Thymus (tissue), 11 donors: ENCODE data around the gene SP7. TPM values are rescaled to one million over a fixed set of nuclear protein-coding genes. Genes with fewer than 3 reads are reported as not detected.
"Not testable (repeated sequence)": the region's sequence is repeated elsewhere in the genome, so short reads cannot be mapped to it uniquely, and the experiment has no call there.

ENCODE experiments used
- DNase-seq, 9 donors: peaks; one replicate each; pipeline ENCODE4 v3.0.0-alpha.2; 2013; ENCODE audit warnings: low spot score in 9 of 9, low read depth in 6 of 9, missing footprints in 1 of 9
- H3K27ac ChIP-seq, 2 donors: one replicate each; pipeline ENCODE4 v1.5.1; 2013; ENCODE audit warnings: control low read depth in 1 of 2, low read depth in 1 of 2, low read length in 1 of 2, mild to moderate bottlenecking in 1 of 2, moderate library complexity in 1 of 2
- H3K27me3 ChIP-seq, 2 donors: one replicate each; pipeline ENCODE4 v1.5.1; 2013; ENCODE audit warnings: low read length in 1 of 2; ENCODE audit not compliant: control insufficient read depth in 2 of 2, insufficient read depth in 1 of 2
- H3K36me3 ChIP-seq, 2 donors: one replicate each; pipeline ENCODE4 v1.5.1; 2013; ENCODE audit warnings: low read length in 1 of 2, mild to moderate bottlenecking in 1 of 2, moderate library complexity in 1 of 2; ENCODE audit not compliant: control insufficient read depth in 2 of 2, insufficient read depth in 2 of 2
- H3K4me1 ChIP-seq, 2 donors: one replicate each; pipeline ENCODE4 v1.5.1; 2013; ENCODE audit warnings: low read length in 2 of 2; ENCODE audit not compliant: control insufficient read depth in 2 of 2, insufficient read depth in 2 of 2
- H3K4me3 ChIP-seq, 2 donors: one replicate each; pipeline ENCODE4 v1.5.1; 2013; ENCODE audit warnings: low read length in 2 of 2, control low read depth in 1 of 2, mild to moderate bottlenecking in 1 of 2
- H3K9me3 ChIP-seq, 2 donors: one replicate each; pipeline ENCODE4 v1.5.1; 2013; ENCODE audit warnings: low read length in 1 of 2, mild to moderate bottlenecking in 1 of 2; ENCODE audit not compliant: control insufficient read depth in 2 of 2, insufficient read depth in 1 of 2
- WGBS: extraction: QIAGEN DNeasy Blood & Tissue Kit; methylation state at CpG from one replicate; pipeline ENCODE4 v1.1.7; 2013; 5-methylcytosine and 5-hydroxymethylcytosine counted together
- polyA plus RNA-seq: library from polyadenylated mRNA; stranded (reverse); fragments of 200-250 nt; gene quantifications from one replicate; pipeline ENCODE4 v1.2.3, GENCODE V29; 2013
- total RNA-seq: library from RNA; stranded (reverse); fragments of 120-200 nt; gene quantifications from one replicate; pipeline ENCODE4 v1.2.4, GENCODE V29; 2013
- donor health status: healthy.

Gene SP7
- total and polyA plus RNA-seq, 2 donors = 0.02 TPM; not detected in 1

DNA sequence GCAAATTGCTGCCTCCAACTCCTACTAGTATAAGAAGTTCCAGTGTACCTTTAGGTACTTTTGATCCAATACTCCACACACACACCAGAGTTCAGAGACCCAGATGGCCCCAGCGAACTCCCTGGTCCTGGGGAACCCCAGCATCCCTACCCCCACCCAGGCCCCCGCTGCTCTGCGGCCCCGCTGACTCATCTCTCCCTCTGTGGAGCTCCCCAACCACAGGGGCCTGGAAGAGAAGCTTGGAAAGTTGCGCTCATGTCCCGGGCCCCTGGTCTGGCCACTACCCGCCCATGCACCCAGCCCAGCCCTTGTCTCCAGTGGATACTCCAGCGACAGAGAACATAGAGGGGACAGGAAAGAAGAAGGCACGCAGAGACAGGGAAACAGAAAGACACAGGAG is 4.2 kb upstream of the SP7 start:
- Histone ChIP-seq H3K4me1 (peaks cover 21 to 38% of the 10 kb centered on the region in 2 donors), H3K9me3 (no peaks in the 10 kb centered on the region), H3K36me3 (no peaks in the 10 kb centered on the region), H3K27me3 (peaks cover 2 to 55% of the 10 kb centered on the region in 2 donors), H3K4me3 (no peak overlapping the region), H3K27ac (no peak overlapping the region)
- DNase-seq = no peak
- 93% methylated on average over 9 of the region's 9 CpGs for WGBS

DNA sequence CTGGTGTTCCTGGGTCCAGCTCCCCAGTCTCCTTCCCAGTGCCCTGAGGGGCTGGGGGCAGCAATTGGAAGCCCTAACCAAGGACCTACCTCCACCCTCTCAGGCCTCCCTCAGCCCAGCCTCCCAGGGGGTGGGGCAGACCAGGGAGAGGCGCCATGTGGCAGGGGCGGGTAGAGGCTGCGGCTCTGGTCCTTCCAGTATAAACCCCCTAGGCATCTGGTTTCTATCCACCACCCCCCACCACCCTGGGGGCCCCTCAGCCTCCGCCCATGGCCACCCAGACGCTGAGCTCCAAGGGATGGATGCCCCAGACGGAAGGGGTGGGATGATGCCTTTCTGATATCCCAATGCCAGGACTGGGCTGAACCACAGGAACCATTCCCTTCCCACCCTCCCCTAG is 2.8 kb upstream of the SP7 start:
- Histone ChIP-seq H3K27ac (no peak overlapping the region), H3K27me3 (peaks cover 2 to 56% of the 10 kb centered on the region in 2 donors), H3K36me3 (no peaks in the 10 kb centered on the region), H3K4me3 (no peak overlapping the region), H3K9me3 (no peaks in the 10 kb centered on the region), H3K4me1 (peaks cover 16 to 27% of the 10 kb centered on the region in 2 donors)
- whole genome bisulfite sequencing = 87% methylated on average over 6 of the region's 6 CpGs
- no peak for DNase-seq

DNA sequence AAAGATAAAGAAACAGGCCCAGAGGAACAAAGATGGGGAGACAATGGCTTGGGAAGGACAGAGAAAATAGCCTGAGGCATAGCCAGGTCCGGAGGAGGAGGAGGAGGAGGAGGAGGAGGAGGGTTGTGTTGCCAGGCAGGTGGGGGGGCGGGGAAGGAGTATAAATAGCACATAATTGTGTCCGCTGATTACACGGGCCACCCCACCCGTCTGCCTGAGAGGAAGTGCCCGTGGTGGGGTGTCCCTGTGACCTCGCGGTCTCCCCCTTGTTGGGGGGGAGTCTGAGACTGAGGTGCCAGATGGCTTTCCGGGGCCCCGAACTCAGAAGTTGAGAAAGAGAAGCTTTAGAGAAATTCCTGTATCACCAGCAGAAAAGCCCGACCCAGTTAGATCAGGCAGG is 1.9 kb upstream of the SP7 start:
- Histone ChIP-seq H3K36me3 (no peaks in the 10 kb centered on the region), H3K27ac (no peak overlapping the region), H3K27me3 (peaks cover 2 to 65% of the 10 kb centered on the region in 2 donors), H3K4me1 (peaks cover 16 to 27% of the 10 kb centered on the region in 2 donors), H3K9me3 (no peaks in the 10 kb centered on the region), H3K4me3 (no peak overlapping the region)
- peak in 1 of 9 donors; percentile 53 for DNase-seq
- 11% methylated on average over 11 of the region's 11 CpGs for WGBS

DNA sequence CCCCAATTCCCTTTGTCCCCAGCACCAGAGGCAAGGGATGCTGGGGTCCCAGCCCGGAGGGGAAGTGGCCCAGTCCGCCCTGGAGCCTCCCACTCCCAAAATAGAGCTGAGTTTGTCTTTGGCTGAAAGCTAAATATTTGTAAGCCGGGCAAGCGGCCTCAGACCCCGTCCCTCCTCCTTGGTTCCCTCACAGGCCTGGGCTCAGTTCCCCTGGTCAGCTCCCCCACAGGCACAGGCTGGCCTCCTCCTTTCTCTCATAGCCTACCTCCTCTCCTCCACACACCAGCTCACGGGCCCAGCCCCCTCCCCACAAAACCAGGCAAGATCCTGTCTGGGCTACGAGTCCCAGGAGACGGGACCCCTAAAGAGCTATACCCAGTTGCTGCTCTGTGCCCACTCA is 1.3 kb downstream of the SP7 start:
- 95% methylated on average over 8 of the region's 8 CpGs for WGBS
- no peak for DNase-seq
- Histone ChIP-seq H3K9me3 (no peaks in the 10 kb centered on the region), H3K36me3 (no peaks in the 10 kb centered on the region), H3K4me1 (peaks cover 16 to 27% of the 10 kb centered on the region in 2 donors), H3K4me3 (no peak overlapping the region), H3K27me3 (peaks cover 2 to 79% of the 10 kb centered on the region in 2 donors), H3K27ac (no peak overlapping the region)

DNA sequence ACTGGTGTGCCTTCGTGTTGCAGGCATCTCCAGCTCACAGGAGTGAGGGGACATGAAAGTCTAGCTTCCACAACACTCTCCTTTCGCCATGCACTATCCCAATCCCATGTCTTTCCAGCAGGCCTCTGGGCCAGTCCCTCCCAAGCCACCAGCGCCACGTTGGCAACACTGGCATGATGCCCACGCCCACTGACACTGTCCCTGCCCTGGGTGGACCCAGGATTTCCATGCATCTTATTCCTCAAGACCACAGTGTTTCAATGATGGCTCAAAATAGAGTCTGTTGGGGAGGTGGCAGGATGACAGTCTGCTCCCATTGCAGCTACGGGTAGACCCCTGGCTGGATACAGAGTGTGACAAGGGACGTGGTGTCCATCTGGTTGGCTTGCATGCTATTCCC is 2.3 kb downstream of the SP7 start:
- 82% methylated on average over 7 of the region's 7 CpGs for WGBS
- no peak for DNase-seq
- peaks cover 2 to 76% of the 10 kb centered on the region in 2 donors for H3K27me3 ChIP-seq

DNA sequence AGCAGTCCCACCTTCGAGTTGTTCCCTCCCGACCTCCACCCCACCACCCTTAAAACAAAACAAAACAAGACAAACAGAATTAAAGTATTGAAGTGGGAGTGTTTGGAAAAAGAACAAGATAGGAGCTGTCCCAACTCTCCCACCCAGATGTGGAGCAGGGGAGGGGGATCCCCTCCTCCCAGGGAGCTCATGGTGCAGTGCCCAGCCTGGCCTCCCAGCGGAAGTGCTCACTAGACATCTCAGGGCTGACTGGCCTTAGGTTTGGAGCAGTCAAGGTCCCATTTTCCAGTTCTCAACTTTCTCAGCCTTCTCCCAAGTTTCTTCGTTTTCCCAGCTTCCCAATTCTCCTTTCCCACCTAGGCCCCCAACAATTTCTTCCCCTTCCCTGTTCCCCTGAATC is 2.9 kb downstream of the SP7 start:
- WGBS = 94% methylated on average over 4 of the region's 4 CpGs
- Histone ChIP-seq H3K4me1 (peaks cover 10 to 20% of the 10 kb centered on the region in 2 donors), H3K27ac (no peak overlapping the region), H3K4me3 (no peak overlapping the region), H3K9me3 (no peaks in the 10 kb centered on the region), H3K36me3 (no peaks in the 10 kb centered on the region), H3K27me3 (peaks cover 2 to 76% of the 10 kb centered on the region in 2 donors)
- DNase-seq = no peak

More for the DNA sequence above, 2.3 kb downstream of the SP7 start:
- Histone ChIP-seq H3K4me3 (no peak overlapping the region), H3K27ac (no peak overlapping the region), H3K4me1 (peaks cover 16 to 26% of the 10 kb centered on the region in 2 donors), H3K9me3 (no peaks in the 10 kb centered on the region), H3K36me3 (no peaks in the 10 kb centered on the region)

DNA sequence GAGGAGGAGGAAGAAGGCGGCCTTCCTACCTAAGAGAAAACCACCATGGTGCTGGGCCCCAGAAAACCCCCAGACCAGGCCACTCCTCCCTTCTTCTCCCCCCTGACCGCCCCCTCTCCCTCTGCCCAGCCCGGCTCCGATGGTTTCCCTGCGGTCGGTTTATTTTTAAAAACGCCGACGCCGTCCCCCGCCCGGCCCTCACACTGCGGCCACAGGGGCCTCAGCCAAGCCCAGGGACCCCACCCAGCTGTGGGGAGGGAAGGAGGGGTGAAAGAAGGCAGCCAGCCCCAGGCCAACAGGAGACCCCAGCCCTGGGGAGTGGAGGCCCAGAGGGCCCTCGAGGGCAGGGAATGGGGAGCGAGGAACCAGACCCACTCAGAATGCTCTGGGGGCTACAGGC is 3.4 kb downstream of the SP7 start:
- DNase-seq = no peak
- Histone ChIP-seq H3K27ac (no peak overlapping the region), H3K4me1 (peaks cover 5 to 19% of the 10 kb centered on the region in 2 donors), H3K27me3 (peaks cover 2 to 77% of the 10 kb centered on the region in 2 donors), H3K36me3 (no peaks in the 10 kb centered on the region), H3K9me3 (no peaks in the 10 kb centered on the region), H3K4me3 (no peak overlapping the region)
- 78% methylated on average over 15 of the region's 15 CpGs for WGBS

DNA sequence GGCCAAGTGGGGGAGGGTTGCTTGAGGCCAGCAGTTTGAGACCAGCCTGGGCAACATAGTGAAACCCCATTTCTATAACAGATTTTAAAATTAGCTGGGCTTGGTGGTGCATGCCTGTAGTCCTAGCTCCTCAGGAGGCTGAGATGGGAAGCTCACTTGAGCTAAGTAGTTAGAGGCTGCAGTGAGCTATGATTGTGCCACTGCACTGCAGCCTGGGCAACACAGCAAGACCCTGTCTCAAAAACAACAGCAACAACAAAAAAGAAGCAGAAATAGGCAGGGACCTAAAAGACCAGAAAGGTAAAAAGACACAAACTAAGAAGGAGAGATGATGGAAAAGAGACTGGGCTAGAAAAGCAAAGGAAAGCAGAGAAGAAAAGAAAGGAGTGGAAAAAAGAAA is 3.8 kb downstream of the SP7 start:
- peaks cover 3 to 15% of the 10 kb centered on the region in 2 donors for H3K4me1 ChIP-seq
- H3K9me3 ChIP-seq, H3K36me3 ChIP-seq, H3K27ac ChIP-seq, H3K4me3 ChIP-seq, DNase-seq: not testable (repeated sequence)
- H3K27me3 ChIP-seq = peaks cover 2 to 77% of the 10 kb centered on the region in 2 donors

DNA sequence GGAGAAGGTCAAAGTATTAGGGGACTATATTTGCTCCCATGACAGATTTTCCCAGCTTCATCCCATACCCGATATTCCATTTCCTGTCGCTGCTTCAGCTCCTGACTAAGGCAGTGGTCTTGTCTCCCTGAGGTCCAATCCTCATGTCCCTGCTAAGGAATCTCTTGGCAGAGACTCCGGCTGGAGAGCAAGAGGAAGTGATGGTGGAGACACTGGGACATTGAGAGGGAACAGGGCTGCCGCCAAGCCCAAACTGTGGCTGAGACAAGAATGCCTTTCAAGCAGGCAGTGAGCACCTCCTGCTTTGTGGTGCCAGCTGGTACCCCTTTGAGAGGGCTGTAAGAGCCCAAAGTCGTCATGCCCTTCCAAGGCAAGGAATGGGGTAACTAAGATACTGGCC is 5.5 kb downstream of the SP7 start:
- no peak for DNase-seq
- no peak overlapping the region for H3K4me3 ChIP-seq
- H3K27me3 ChIP-seq = peaks cover 2 to 77% of the 10 kb centered on the region in 2 donors
- no peaks in the 10 kb centered on the region for H3K9me3 ChIP-seq
- no peak overlapping the region for H3K27ac ChIP-seq
- no peaks in the 10 kb centered on the region for H3K36me3 ChIP-seq
- peaks cover 2 to 11% of the 10 kb centered on the region in 2 donors for H3K4me1 ChIP-seq
- WGBS = 91% methylated on average over 5 of the region's 5 CpGs

DNA sequence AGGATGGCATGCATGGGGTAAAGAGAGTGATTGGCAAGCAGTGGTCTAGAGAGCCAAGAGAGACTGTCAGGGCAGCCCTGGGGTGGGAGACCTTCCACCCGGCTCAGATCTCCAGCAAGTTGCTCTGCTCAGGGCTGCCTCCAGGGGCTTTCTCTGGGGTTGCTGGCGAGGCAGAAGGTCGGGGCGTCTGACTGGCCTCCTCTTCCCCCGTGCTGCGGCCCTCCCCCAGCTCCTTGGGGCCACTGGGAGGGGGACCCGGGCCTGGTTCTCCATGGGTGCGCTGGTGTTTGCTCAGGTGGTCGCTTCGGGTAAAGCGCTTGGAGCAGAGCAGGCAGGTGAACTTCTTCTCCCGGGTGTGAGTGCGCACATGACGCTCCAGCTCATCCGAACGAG is 8.1 kb downstream of the SP7 start:
- peaks cover 2 to 68% of the 10 kb centered on the region in 2 donors for H3K27me3 ChIP-seq
- WGBS = 73% methylated on average over 16 of the region's 16 CpGs
- peaks cover 9 to 34% of the 10 kb centered on the region in 2 donors for H3K4me1 ChIP-seq
- H3K27ac ChIP-seq = no peak overlapping the region
- H3K9me3 ChIP-seq = no peaks in the 10 kb centered on the region
- H3K36me3 ChIP-seq = no peaks in the 10 kb centered on the region
- no peak overlapping the region for H3K4me3 ChIP-seq
- DNase-seq = no peak
